PC-9 (cell line): ENCODE measurements around the gene PHACTR3. TPM values are rescaled to one million over a fixed set of nuclear protein-coding genes. Genes with fewer than 3 reads are reported as not detected.

ENCODE experiments used
- BruUV-seq: library from RNA; stranded (reverse); fragments of 400-500 nt; replicated peaks from 2 replicates; lab custom pipeline; 2021; lab: Mats Ljungman, UMichigan
- CTCF ChIA-PET: fragments of 300-600 bp; sonication (Branson Sonifier 250); formaldehyde crosslinking; loops from one replicate; lab custom pipeline; 2022; ENCODE audit warnings: antibody characterized with exemption; lab: Charles Lee
- POLR2A ChIA-PET: fragments of 300-600 bp; sonication (Branson Sonifier 250); formaldehyde crosslinking; loops from one replicate; lab custom pipeline; 2022; ENCODE audit warnings: antibody characterized with exemption; ENCODE audit not compliant: unreplicated experiment; lab: Charles Lee
- DNase-seq, 2 experiments: peaks; one replicate each; pipeline versions ENCODE4 v3.0.0 to v3.0.0-alpha.2; 2015 to 2022; ENCODE audit warnings: mixed read lengths in 1 of 2
- H2AFZ ChIP-seq: fragments of 200-600 bp; sonication (generic); 2 replicates; pipeline ENCODE4 v1.8.1; 2017; ENCODE audit warnings: antibody characterized with exemption
- H3F3A ChIP-seq: fragments of 200-600 bp; sonication (generic); 2 replicates; pipeline ENCODE4 v1.8.1; 2017; ENCODE audit warnings: antibody characterized with exemption, mild to moderate bottlenecking, low read depth; ENCODE audit not compliant: insufficient read depth
- H3K27ac ChIP-seq: fragments of 200-600 bp; sonication (generic); 2 replicates; pipeline ENCODE4 v1.6.1; 2016; ENCODE audit warnings: mixed run types
- H3K27me3 ChIP-seq: fragments of 200-600 bp; sonication (generic); 2 replicates; pipeline ENCODE4 v1.6.1; 2016; ENCODE audit warnings: low read depth, mixed run types; ENCODE audit not compliant: insufficient read depth
- H3K36me3 ChIP-seq: fragments of 200-600 bp; sonication (generic); 2 replicates; pipeline ENCODE4 v1.6.1; 2016; ENCODE audit warnings: low read depth, mixed run types
- H3K4me1 ChIP-seq: fragments of 200-600 bp; sonication (generic); replicated peaks from 2 replicates; pipeline ENCODE4 v1.6.1; 2016; ENCODE audit warnings: mixed run types; ENCODE audit not compliant: insufficient read depth
- H3K4me2 ChIP-seq: fragments of 200-600 bp; sonication (generic); 2 replicates; pipeline ENCODE4 v1.6.1; 2017; ENCODE audit warnings: mixed run types
- H3K4me3 ChIP-seq: fragments of 200-600 bp; sonication (generic); 2 replicates; pipeline ENCODE4 v1.6.1; 2016; ENCODE audit warnings: mixed run types
- H3K79me2 ChIP-seq: fragments of 200-600 bp; sonication (generic); 2 replicates; pipeline ENCODE4 v1.6.1; 2017; ENCODE audit warnings: low read depth, mixed run types
- H3K9me2 ChIP-seq: fragments of 200-600 bp; sonication (generic); 2 replicates; pipeline ENCODE4 v1.8.1; 2017; ENCODE audit warnings: mild to moderate bottlenecking; ENCODE audit not compliant: insufficient read depth
- H3K9me3 ChIP-seq: fragments of 200-600 bp; sonication (generic); 2 replicates; pipeline ENCODE4 v1.8.1; 2016; ENCODE audit warnings: low read depth; ENCODE audit not compliant: insufficient read depth
- H4K20me1 ChIP-seq: fragments of 200-600 bp; sonication (generic); 2 replicates; pipeline ENCODE4 v1.8.1; 2017; ENCODE audit not compliant: insufficient read depth
- EZH2 ChIP-seq: fragments of 200-600 bp; sonication (generic); IDR thresholded peaks from 2 replicates; pipeline ENCODE4 v1.8.0; 2017; ENCODE audit warnings: antibody characterized with exemption, low read depth
- intact Hi-C: fragments of 100-400 bp; cut with micrococcal nuclease; formaldehyde crosslinking; loops from one replicate; pipeline ENCODE4 v1.10.0; 2022; ENCODE audit not compliant: unreplicated experiment
- total RNA-seq: library from RNA; stranded (reverse); gene quantifications from 2 replicates; pipeline ENCODE4 v1.2.3, GENCODE V29; 2021
- TF ChIP-seq, protein P1 (sequence below): fragments of 200-600 bp; sonication (generic); conservative IDR thresholded peaks from 2 replicates; pipeline ENCODE4 v1.6.1; 2017; ENCODE audit warnings: mixed run types, antibody characterized with exemption, mild to moderate bottlenecking, moderate library complexity

PHACTR3 gene
- total RNA-seq, 1 experiment from 2014 or later: 0.41 TPM

GRCh38 chr20:59737073-59737666, 132.8 kb downstream of the PHACTR3 start:
- BruUV-seq: no TSS peak
- H3K4me1 ChIP-seq: no peaks in the 10 kb centered on the region
- H2AFZ ChIP-seq: no peak overlapping the region
- H3K4me3 ChIP-seq: no peak overlapping the region
- no peak overlapping the region for H3K27ac ChIP-seq
- no peaks in the 10 kb centered on the region for H3K36me3 ChIP-seq
- H3K9me3 ChIP-seq: no peaks in the 10 kb centered on the region
- H3K4me2 ChIP-seq: no peak overlapping the region
- no peaks in the 10 kb centered on the region for H3F3A ChIP-seq
- ChIA-PET CTCF (no interaction called here), POLR2A (no interaction called here)
- no peaks in the 10 kb centered on the region for H3K79me2 ChIP-seq
- DNase-seq: no peak
- H3K27me3 ChIP-seq: peaks cover 98% of the 10 kb centered on the region
- intact Hi-C loops: no loop called here
- H4K20me1 ChIP-seq: no peaks in the 10 kb centered on the region
- no peaks in the 10 kb centered on the region for H3K9me2 ChIP-seq
- no peak for TF ChIP-seq EZH2
- TF ChIP-seq, protein P1, sequence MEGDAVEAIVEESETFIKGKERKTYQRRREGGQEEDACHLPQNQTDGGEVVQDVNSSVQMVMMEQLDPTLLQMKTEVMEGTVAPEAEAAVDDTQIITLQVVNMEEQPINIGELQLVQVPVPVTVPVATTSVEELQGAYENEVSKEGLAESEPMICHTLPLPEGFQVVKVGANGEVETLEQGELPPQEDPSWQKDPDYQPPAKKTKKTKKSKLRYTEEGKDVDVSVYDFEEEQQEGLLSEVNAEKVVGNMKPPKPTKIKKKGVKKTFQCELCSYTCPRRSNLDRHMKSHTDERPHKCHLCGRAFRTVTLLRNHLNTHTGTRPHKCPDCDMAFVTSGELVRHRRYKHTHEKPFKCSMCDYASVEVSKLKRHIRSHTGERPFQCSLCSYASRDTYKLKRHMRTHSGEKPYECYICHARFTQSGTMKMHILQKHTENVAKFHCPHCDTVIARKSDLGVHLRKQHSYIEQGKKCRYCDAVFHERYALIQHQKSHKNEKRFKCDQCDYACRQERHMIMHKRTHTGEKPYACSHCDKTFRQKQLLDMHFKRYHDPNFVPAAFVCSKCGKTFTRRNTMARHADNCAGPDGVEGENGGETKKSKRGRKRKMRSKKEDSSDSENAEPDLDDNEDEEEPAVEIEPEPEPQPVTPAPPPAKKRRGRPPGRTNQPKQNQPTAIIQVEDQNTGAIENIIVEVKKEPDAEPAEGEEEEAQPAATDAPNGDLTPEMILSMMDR: no peak

- TF ChIP-seq, protein P1: no peak
- no peak for TF ChIP-seq EZH2
- Histone ChIP-seq H4K20me1 (no peaks in the 10 kb centered on the region), H2AFZ (no peak overlapping the region), H3K4me1 (no peaks in the 10 kb centered on the region), H3K9me2 (no peaks in the 10 kb centered on the region), H3K79me2 (no peaks in the 10 kb centered on the region), H3K9me3 (no peaks in the 10 kb centered on the region), H3K27ac (no peak overlapping the region), H3K36me3 (no peaks in the 10 kb centered on the region), H3K4me2 (no peak overlapping the region), H3K27me3 (peaks cover 98% of the 10 kb centered on the region), H3K4me3 (no peak overlapping the region), H3F3A (no peaks in the 10 kb centered on the region)
- intact Hi-C loops: no loop called here
- BruUV-seq: no TSS peak
- POLR2A ChIA-PET: no interaction called here
- DNase-seq: no peak
- CTCF ChIA-PET: no interaction called here
Observed at GRCh38 chr20:59737816-59738215, 133.5 kb downstream of the PHACTR3 start.

DNA sequence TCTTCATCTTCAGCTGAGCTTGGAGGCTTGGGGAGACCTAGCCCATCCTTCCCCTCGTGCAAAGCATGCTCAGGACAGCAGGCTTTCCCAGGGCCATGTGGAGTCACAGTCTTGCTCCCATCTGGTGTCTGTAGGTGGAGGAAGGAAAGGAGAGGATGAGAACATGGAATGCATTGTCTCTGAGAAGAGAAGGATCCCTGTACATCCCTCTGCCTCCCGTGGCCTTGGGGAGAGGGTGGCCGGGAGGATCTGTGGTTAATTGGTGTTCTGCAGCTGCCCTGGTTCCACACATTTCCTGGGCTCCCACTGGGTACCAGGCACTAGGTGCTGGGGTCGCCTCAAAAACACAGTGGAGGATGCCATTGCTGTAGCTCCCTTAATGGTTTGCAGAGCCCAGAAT, 134.5 kb downstream of the PHACTR3 start:
- Histone ChIP-seq H3K9me2 (no peaks in the 10 kb centered on the region), H3K9me3 (no peaks in the 10 kb centered on the region), H3K36me3 (no peaks in the 10 kb centered on the region), H4K20me1 (no peaks in the 10 kb centered on the region), H3K4me2 (no peak overlapping the region), H3K4me1 (no peaks in the 10 kb centered on the region), H3F3A (no peaks in the 10 kb centered on the region), H3K27ac (no peak overlapping the region), H2AFZ (no peak overlapping the region), H3K4me3 (no peak overlapping the region), H3K79me2 (no peaks in the 10 kb centered on the region), H3K27me3 (peaks cover 98% of the 10 kb centered on the region)
- BruUV-seq: no TSS peak
- intact Hi-C loops: no loop called here
- DNase-seq: no peak
- ChIA-PET CTCF (no interaction called here), POLR2A (no interaction called here)
- TF ChIP-seq, protein P1: no peak
- no peak for TF ChIP-seq EZH2
